ENCODE measurements around the gene TUBA3E.
"Not testable (repeated sequence)": the region's sequence is repeated elsewhere in the genome, so short reads cannot be mapped to it uniquely, and the experiment has no call there.

- TF ChIP-seq CTCF, POLR2AphosphoS5, POLR2A (IDR thresholded peaks at IDR 0.05): not testable (repeated sequence)
These were observed 29.8 kb upstream of the TUBA3E start for GRCh38 chr2:130228005-130228404.
